Mammary epithelial cell (primary cell): Measurements from ENCODE around the gene PCCA.

Experiments used
- CTCF ChIP-seq, 2 donors: IDR thresholded peaks in 1 of 2; conservative IDR thresholded peaks in 1 of 2; 2 replicates each; pipeline ENCODE4 v1.5.1; 2011 to 2012; ENCODE audit warnings: inconsistent platforms in 2 of 2, low read length in 2 of 2, mild to moderate bottlenecking in 2 of 2, control low read depth in 1 of 2, low read depth in 1 of 2; ENCODE audit not compliant: insufficient read depth in 1 of 2; ENCODE audit errors: extremely low read depth in 1 of 2
- EZH2 ChIP-seq: IDR thresholded peaks from 2 replicates; pipeline ENCODE4 v1.6.1; 2012; ENCODE audit warnings: low read length, inconsistent platforms, borderline replicate concordance

- TF ChIP-seq CTCF (conservative IDR thresholded peaks at IDR 0.05 in 1 of 2, IDR thresholded peaks at IDR 0.05 in 1 of 2; ENCODE audit: extremely low read depth in 1 of 2, insufficient read depth in 1 of 2, low read depth in 1 of 2, low read length in 2 of 2) (no peak), EZH2 (no peak)
Measured at GRCh38 chr13:100231176-100231575, 142.3 kb downstream of the PCCA start.
